Skeletal muscle tissue (tissue), 4 donors: ENCODE measurements around the gene YPEL5. TPM values are rescaled to one million over a fixed set of nuclear protein-coding genes. Genes with fewer than 3 reads are reported as not detected.
"Not testable (repeated sequence)": the region's sequence is repeated elsewhere in the genome, so short reads cannot be mapped to it uniquely, and the experiment has no call there.

Experiments
- H3K27ac ChIP-seq: one replicate; pipeline ENCODE4 v1.7.0; 2013; ENCODE audit warnings: mild to moderate bottlenecking, low read depth, low read length, inconsistent platforms
- H3K27me3 ChIP-seq, 3 donors: one replicate each; pipeline ENCODE4 v1.7.0; 2013; ENCODE audit warnings: low read length in 3 of 3; ENCODE audit not compliant: control insufficient read depth in 3 of 3, insufficient read depth in 3 of 3
- H3K36me3 ChIP-seq, 3 donors: one replicate each; pipeline ENCODE4 v1.7.0; 2013; ENCODE audit warnings: low read length in 3 of 3; ENCODE audit not compliant: control insufficient read depth in 3 of 3, insufficient read depth in 3 of 3
- H3K4me1 ChIP-seq, 3 donors: one replicate each; pipeline ENCODE4 v1.7.0; 2013; ENCODE audit warnings: low read length in 3 of 3, mild to moderate bottlenecking in 3 of 3; ENCODE audit not compliant: control insufficient read depth in 3 of 3, insufficient read depth in 3 of 3
- H3K4me3 ChIP-seq, 3 donors: one replicate each; pipeline ENCODE4 v1.7.0; 2013; ENCODE audit warnings: low read length in 3 of 3
- H3K9ac ChIP-seq, 3 donors: one replicate each; pipeline ENCODE4 v1.7.0; 2013; ENCODE audit warnings: low read length in 3 of 3, mild to moderate bottlenecking in 3 of 3, moderate library complexity in 2 of 3, low read depth in 1 of 3
- H3K9me3 ChIP-seq, 3 donors: one replicate each; pipeline ENCODE4 v1.7.0; 2013; ENCODE audit warnings: low read length in 3 of 3; ENCODE audit not compliant: control insufficient read depth in 3 of 3
- total RNA-seq: library from RNA; depleted of rRNA; stranded (reverse); fragments of >200 nt; gene quantifications from one replicate; pipeline ENCODE4 v1.2.3, GENCODE V29; 2014
- donor health status: Osteomylitis.

The YPEL5 gene
- 64.7 TPM for total RNA-seq

DNA sequence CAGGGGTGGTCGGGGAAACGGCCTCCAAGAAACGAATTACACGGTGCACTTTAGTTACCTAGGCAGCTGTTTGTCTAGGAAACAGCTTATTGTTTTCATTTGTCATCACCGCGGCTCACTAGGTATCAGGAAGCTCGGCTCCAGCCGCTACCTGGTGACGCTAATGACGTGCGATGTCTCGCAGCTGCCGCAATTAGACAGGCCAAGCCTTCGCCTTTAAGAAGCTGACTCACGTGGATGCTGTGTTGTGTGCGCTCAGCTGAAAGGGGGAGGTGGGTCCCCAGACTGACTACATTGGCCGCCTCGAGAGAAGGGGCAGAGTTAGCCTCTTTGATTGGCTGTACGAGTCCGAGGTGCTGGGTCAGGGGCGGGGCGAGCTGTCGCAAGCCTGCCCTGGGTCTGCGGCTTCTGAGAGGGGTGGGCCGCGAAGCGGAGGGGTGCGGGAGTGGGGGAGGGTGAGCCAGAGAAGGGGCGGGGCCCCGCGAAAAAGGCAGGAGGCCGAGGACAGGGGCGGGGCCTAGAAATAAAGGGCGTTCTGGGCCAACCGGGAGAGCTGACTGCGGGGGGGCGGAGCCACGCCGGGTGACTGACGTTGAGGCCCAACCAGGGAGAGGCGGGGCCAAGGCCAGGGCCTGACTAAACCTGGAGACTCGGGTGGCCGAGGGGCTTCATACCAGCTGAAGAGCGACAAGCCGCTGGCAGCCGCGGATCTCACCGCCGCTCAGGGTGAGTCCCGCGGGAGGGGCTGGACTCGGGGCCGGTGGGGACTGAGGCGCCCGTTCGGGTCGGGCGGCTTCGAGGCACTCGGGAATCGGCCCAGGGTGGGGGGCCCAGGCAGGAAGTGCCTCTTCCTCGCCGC, at the start of gene YPEL5:
Gene YPEL5 (plus strand): TSS at position 671 of the 859 bp plus-strand sequence. CDS start 9,645 bp downstream, outside the sequence.
- Histone ChIP-seq H3K9ac (peak within 1 kb of the TSS; percentile 90 to 96 (median 93)), H3K4me3 (peak within 1 kb of the TSS; percentile 79 to 91 (median 90)), H3K9me3 (no peaks in the 10 kb centered on the region), H3K36me3 (peaks cover 0 to 5% (median 1%) of the 10 kb centered on the region in 3 donors), H3K27me3 (no peaks in the 10 kb centered on the region), H3K4me1 (peaks cover 25 to 33% (median 28%) of the 10 kb centered on the region in 3 donors), H3K27ac (peak within 1 kb of the TSS; percentile 98)

DNA sequence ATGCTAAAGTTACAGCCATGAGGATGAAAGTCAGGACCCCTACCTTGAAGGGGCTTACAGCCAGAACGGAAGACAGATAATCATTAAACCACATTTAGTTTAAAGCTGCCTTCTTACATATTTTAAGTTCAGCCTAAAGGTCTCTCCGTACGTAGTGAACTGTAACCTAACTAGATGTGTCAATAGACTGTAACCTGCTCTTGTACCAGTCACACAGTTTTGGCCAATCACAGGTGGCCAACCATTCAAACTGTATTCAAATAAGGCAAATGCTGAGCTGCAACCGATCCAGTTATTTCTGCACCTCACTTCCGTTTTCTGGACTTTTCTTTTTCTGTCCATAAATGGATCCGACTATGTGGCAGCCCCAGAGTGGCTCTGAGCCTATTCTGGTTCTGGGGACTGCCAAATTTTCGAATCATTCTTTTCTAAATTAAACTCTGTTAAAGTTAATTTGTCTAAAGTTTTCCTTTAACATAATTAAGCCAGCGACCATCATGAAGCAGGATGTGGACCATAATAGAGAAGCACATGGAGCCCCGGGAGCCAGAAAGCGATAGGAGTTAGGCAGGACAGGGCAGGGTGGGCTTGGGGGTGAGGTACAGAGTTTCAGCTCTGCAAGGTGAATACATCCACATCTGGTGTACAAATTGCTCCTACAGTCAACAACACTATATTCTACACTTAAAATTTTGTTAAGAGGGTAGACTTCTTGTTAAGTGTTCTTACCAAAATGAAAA, 48.4 kb upstream of the YPEL5 start:
- Histone ChIP-seq H3K36me3 (no peaks in the 10 kb centered on the region), H3K4me1 (no peaks in the 10 kb centered on the region), H3K4me3 (no peak overlapping the region), H3K27ac (no peak overlapping the region), H3K9me3 (no peaks in the 10 kb centered on the region), H3K27me3 (peaks cover 10 to 16% (median 15%) of the 10 kb centered on the region in 3 donors), H3K9ac (no peak overlapping the region)

DNA sequence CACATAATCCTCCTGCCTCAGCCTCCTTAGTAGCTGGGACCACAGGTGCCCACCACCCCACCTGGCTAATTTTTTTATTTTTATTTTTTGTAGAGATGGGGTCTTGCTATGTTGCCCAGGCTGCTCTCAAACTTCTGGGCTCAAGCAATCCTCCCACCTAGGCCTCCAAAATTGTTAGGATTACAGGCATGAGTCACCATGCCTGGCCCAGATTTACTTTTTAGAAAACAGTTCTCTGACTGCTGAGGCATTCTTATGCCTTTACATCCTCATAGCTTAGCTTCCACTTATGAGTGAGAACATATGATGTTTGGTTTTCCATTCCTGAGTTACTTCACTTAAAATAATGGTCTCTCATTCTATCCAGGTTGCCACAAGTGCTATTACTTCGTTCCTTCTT, 47.4 kb upstream of the YPEL5 start:
- H3K4me1 ChIP-seq, H3K4me3 ChIP-seq, H3K9ac ChIP-seq, H3K27ac ChIP-seq, H3K36me3 ChIP-seq, H3K9me3 ChIP-seq: not testable (repeated sequence)
- H3K27me3 ChIP-seq: peaks cover 10 to 16% (median 15%) of the 10 kb centered on the region in 3 donors

DNA sequence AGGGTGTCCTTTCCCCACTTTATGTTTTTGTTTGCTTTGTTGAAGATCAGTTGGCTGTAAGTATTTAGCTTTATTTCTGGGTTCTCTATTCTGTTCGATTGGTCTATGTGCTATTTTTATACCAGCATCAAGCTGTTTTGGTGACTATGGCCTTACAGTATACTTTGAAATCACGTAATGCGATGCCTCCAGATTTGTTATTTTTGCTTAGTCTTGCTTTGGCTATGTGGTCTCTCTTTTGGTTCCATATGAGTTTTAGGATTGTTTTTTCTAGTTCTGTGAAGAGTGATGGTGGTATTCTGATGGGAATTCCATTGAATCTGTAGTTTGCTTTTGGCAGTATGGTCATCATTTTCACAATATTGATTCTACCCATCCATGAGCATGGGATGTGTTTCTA, 46.1 kb upstream of the YPEL5 start:
- not testable (repeated sequence) for H3K9ac ChIP-seq, H3K4me1 ChIP-seq, H3K9me3 ChIP-seq, H3K36me3 ChIP-seq, H3K27ac ChIP-seq, H3K4me3 ChIP-seq
- H3K27me3 ChIP-seq: peaks cover 10 to 16% (median 15%) of the 10 kb centered on the region in 3 donors

DNA sequence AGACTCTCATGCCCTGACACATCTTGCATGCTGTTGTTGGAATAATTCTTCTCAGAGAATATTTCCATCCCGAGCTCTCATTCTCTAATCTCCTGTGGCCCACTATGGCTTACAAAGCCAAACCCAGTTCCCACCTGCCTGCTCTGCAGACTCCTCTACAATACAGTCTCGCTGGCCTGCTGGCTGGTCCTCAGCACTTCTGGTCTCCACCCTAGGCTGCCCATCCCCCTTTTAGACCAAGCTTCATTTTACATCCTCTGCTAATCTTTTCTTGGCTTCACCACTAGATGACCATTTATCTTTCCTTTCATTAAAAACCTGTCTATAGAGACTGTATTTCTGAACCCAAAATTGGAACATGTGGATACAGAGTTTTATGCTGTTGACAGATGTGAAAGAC, 42.5 kb upstream of the YPEL5 start:
- Histone ChIP-seq H3K9ac (no peak overlapping the region), H3K36me3 (no peaks in the 10 kb centered on the region), H3K9me3 (no peaks in the 10 kb centered on the region), H3K4me3 (no peak overlapping the region), H3K27ac (no peak overlapping the region), H3K4me1 (no peaks in the 10 kb centered on the region), H3K27me3 (peaks cover 0 to 5% (median 4%) of the 10 kb centered on the region in 3 donors)

DNA sequence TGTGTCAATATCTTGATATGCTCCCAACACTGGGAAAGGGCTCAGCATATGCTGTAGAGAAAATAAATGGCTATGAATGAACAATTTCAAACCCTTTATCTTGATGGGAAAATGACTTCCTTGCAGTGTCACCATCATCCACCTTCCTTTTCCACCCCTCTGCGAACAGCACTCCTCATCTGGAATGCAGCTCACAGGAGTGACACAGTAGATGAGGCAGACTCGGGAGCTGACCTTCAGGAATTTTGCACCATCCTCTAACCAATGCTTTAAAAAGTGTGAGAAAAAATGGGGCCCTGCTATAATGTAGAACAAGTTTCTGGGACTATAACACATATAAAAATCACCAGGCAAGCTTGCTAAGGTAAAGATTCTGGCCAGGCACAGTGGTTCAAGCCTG, 41.3 kb upstream of the YPEL5 start:
- Histone ChIP-seq H3K4me3 (no peak overlapping the region), H3K36me3 (no peaks in the 10 kb centered on the region), H3K27ac (no peak overlapping the region), H3K9me3 (no peaks in the 10 kb centered on the region), H3K27me3 (peaks cover 0 to 5% (median 4%) of the 10 kb centered on the region in 3 donors), H3K4me1 (no peaks in the 10 kb centered on the region), H3K9ac (no peak overlapping the region)

DNA sequence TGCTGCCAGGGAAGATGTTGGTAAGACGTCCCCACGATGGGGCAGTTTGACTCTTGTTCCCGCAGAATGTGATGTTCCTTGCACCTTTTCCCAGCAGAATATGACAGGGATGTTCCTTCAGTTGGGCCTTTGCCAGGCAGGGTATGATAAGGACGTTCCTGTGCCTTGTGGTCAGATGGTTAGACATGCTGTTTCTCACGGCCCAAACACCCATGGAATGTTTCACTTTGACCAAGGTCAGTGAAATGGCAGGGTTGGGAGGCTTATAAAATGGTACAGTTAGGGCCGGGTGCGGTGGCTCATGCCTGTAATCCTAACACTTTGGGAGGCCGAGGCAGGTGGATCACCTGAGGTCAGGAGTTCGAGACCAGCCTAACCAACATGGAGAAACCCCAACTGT, 40.3 kb upstream of the YPEL5 start:
- no peak overlapping the region for H3K9ac ChIP-seq
- no peaks in the 10 kb centered on the region for H3K4me1 ChIP-seq
- H3K27ac ChIP-seq: no peak overlapping the region
- no peak overlapping the region for H3K4me3 ChIP-seq
- no peaks in the 10 kb centered on the region for H3K9me3 ChIP-seq
- H3K36me3 ChIP-seq: no peaks in the 10 kb centered on the region
- peaks cover 0 to 5% (median 4%) of the 10 kb centered on the region in 3 donors for H3K27me3 ChIP-seq

DNA sequence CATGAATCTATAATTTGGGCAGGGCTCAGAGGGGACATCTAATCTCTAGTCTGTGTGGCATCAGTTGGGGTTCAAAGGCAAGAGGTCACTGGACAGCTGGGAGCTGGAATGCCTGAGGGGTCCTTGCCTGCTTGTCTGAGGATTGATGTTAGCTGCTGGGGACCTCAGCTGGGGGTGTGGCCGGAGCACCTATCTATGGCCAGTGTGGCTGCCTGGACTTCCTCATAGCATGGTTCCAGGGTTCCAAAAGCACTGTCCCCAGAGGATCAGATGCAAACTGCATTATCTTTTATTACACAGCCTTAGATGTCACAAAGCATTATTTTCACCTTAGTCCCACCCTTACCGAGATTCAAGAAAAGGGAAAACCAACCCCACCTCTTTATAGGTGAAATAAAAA, 38.6 kb upstream of the YPEL5 start:
- H3K36me3 ChIP-seq: no peaks in the 10 kb centered on the region
- H3K4me1 ChIP-seq: no peaks in the 10 kb centered on the region
- H3K4me3 ChIP-seq: no peak overlapping the region
- H3K27ac ChIP-seq: no peak overlapping the region
- H3K27me3 ChIP-seq: peaks cover 0 to 5% (median 4%) of the 10 kb centered on the region in 3 donors
- H3K9ac ChIP-seq: no peak overlapping the region
- no peaks in the 10 kb centered on the region for H3K9me3 ChIP-seq

DNA sequence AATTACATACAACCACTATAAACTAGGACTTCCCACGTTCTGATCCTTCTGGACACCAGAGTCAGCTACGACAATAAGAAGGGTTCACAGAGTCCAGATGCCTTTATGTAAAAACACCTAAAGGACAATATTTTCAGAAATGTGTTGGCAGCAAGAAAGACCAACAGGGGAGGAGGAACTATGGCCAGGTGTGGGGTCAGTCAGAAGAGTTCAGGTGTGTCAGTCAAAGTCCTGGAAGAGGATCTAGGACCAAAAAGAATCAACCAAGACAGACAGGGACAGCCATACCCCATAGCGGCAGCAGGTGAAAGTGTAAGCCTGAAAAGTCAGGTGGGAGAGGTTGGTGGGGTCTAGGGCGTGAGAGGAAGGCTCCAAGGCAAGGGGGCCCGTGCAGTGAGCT, 38.0 kb upstream of the YPEL5 start:
- Histone ChIP-seq H3K4me3 (no peak overlapping the region), H3K36me3 (no peaks in the 10 kb centered on the region), H3K27me3 (peaks cover 0 to 5% (median 4%) of the 10 kb centered on the region in 3 donors), H3K4me1 (no peaks in the 10 kb centered on the region), H3K9ac (no peak overlapping the region), H3K9me3 (no peaks in the 10 kb centered on the region), H3K27ac (no peak overlapping the region)

DNA sequence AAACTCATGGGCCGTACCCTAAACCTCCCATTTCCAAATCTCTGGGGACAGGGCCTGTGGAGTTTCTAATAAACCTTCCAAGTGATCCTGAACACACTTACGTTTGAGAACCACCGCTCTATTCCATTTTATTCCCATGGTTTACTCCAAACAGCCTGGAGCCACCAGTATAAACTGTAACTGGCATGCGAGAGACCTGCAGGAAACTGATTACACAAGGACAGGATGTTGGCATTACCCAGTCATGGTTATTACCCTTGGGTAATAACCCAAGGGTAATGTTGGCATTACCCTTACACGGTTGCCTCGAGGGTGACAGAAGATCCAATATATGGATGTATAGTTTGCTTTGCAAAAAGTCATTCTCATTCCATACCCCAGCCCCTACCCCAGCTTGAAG, 37.0 kb upstream of the YPEL5 start:
- H3K36me3 ChIP-seq: no peaks in the 10 kb centered on the region
- H3K27me3 ChIP-seq: peaks cover 0 to 5% (median 4%) of the 10 kb centered on the region in 3 donors
- no peaks in the 10 kb centered on the region for H3K4me1 ChIP-seq
- H3K9me3 ChIP-seq: no peaks in the 10 kb centered on the region
- H3K27ac ChIP-seq: no peak overlapping the region
- no peak overlapping the region for H3K4me3 ChIP-seq
- no peak overlapping the region for H3K9ac ChIP-seq
